GM21786 (cell line): ENCODE data around the gene MCU.

ENCODE experiments used
- ATAC-seq: cut with Tn5 transposase; IDR thresholded peaks from one replicate; pipeline ENCODE4 v1.9.1; 2021; ENCODE audit not compliant: unreplicated experiment

Gene MCU

GRCh38 chr10:72935361-72935760, 243.4 kb downstream of the MCU start:
- ATAC-seq = no peak
